Keratinocyte (primary cell): ENCODE results near the gene ABHD2.

Source experiments
- EZH2 ChIP-seq: IDR thresholded peaks from one replicate; pipeline ENCODE4 v1.6.1; 2012; ENCODE audit warnings: inconsistent platforms, mild to moderate bottlenecking, low read length, moderate library complexity
- TF ChIP-seq, protein P1 (sequence below), 3 experiments: IDR thresholded peaks in 1 of 3; conservative IDR thresholded peaks in 1 of 3; optimal IDR thresholded peaks in 1 of 3; 2 replicates in 2 of 3; 3 replicates in 1 of 3; pipeline versions ENCODE3 to v1.5.1; 2011; ENCODE audit warnings: low read length in 3 of 3, mild to moderate bottlenecking in 3 of 3, moderate library complexity in 2 of 3, control low read depth in 1 of 3, inconsistent platforms in 1 of 3; ENCODE audit not compliant: insufficient read depth in 2 of 3; ENCODE audit errors: extremely low read depth in 1 of 3

DNA sequence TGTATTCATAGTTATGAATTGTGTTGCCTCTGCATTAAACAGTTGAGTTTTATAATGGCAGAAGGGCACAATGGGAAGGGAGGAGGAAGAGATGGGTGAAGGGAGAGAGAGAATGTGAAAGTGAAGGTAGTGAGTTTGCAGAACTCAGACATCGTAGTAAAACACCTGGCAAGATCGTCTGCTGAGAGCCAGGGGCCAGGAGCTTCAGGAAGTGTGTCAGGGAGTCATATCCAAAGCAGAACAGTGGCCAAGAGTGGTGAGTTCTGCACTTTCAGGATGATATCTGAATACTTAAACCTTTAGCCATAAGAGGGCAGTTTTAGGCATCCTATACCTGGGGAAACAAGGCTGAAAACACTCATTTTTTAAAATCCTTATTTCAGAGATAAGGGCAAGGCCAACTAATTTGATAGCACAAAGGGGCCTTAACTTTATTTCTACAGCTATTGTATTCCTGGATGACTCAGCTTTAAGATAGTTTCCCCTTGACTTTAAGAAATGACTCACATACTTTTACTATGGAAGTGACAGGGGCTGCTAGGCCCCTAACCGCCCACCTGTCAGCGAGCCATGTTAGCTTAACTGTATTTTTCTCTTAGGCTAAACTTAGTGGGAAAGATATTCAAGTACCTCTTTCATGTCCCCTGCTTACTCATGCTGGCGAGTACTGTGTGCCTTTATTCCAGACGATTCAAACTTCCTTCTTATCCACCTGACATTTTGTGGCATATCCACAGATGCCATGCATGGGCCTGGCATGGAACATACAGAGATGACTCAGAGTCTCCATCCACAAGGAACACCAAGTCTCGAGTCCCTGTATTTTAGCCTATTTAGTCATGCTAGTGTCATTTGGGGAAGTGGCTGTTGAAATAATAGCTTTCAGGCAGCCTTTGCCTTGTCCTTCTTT, 79.3 kb downstream of the ABHD2 start:
- TF ChIP-seq, protein P1, sequence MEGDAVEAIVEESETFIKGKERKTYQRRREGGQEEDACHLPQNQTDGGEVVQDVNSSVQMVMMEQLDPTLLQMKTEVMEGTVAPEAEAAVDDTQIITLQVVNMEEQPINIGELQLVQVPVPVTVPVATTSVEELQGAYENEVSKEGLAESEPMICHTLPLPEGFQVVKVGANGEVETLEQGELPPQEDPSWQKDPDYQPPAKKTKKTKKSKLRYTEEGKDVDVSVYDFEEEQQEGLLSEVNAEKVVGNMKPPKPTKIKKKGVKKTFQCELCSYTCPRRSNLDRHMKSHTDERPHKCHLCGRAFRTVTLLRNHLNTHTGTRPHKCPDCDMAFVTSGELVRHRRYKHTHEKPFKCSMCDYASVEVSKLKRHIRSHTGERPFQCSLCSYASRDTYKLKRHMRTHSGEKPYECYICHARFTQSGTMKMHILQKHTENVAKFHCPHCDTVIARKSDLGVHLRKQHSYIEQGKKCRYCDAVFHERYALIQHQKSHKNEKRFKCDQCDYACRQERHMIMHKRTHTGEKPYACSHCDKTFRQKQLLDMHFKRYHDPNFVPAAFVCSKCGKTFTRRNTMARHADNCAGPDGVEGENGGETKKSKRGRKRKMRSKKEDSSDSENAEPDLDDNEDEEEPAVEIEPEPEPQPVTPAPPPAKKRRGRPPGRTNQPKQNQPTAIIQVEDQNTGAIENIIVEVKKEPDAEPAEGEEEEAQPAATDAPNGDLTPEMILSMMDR (optimal IDR thresholded peaks at IDR 0.05 in 1 of 3, IDR thresholded peaks at IDR 0.05 in 1 of 3, conservative IDR thresholded peaks at IDR 0.05 in 1 of 3; ENCODE audit: extremely low read depth in 1 of 3, insufficient read depth in 2 of 3, low read length in 3 of 3), result no peak
- TF ChIP-seq EZH2, result no peak
